Measurements from ENCODE around the gene TSTD2.

- TF ChIP-seq POLR2A (IDR thresholded peaks at IDR 0.05) = no peak
- TF ChIP-seq, protein P1, sequence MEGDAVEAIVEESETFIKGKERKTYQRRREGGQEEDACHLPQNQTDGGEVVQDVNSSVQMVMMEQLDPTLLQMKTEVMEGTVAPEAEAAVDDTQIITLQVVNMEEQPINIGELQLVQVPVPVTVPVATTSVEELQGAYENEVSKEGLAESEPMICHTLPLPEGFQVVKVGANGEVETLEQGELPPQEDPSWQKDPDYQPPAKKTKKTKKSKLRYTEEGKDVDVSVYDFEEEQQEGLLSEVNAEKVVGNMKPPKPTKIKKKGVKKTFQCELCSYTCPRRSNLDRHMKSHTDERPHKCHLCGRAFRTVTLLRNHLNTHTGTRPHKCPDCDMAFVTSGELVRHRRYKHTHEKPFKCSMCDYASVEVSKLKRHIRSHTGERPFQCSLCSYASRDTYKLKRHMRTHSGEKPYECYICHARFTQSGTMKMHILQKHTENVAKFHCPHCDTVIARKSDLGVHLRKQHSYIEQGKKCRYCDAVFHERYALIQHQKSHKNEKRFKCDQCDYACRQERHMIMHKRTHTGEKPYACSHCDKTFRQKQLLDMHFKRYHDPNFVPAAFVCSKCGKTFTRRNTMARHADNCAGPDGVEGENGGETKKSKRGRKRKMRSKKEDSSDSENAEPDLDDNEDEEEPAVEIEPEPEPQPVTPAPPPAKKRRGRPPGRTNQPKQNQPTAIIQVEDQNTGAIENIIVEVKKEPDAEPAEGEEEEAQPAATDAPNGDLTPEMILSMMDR (IDR thresholded peaks at IDR 0.05 in 4 of 5, conservative IDR thresholded peaks at IDR 0.05 in 1 of 5) = no peak
These were observed 27.7 kb upstream of the TSTD2 start for GRCh38 chr9:97660847-97661246.
